GM18499 (cell line): ENCODE data around the gene CCNQ.

Experiments used
- ATAC-seq: cut with Tn5 transposase; IDR thresholded peaks from one replicate; pipeline ENCODE4 v1.9.1; 2021; ENCODE audit warnings: moderate number of reproducible peaks; ENCODE audit not compliant: insufficient read depth, unreplicated experiment

The CCNQ gene

DNA sequence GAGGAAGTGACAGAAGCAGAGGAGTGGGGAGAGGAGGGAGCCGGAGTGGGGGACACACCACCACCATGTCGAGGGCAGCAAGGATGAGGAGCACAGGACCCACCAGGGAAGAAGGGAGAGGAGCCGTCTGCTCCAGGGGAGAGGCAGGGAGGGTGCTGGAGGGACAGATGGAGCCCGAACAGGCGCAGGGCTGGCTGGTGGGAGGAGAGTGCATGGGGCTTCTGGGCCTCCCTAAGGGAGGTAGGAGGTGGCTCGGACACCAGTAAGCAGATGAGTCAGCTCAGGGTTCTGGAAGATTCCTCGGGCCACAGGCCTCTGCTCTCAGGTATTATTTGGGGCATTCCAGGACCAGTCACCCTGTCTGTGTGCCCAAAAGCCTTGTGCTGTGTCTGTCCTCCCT is 51.7 kb downstream of the CCNQ start:
- ATAC-seq: no peak

DNA sequence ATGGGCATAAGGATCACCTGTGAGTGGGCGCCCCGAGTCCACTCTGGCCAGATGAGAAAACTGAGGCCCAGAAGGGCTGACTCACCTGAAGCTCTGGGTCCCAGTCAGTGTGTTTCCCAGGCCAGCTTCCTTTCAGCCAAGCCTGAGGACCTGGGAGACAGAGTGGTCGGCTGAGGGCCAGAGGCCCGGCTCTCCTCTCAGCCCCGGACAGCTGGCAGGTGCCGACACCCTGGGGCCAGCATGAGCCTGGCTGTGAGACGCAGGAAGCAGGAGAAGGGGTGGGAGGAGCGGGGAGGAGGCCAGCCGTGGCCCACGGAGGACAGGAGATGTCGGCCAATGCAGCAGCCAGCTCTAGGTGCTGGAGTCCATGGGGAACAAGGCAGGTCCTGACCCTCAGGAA is 52.6 kb downstream of the CCNQ start:
- ATAC-seq: no peak

DNA sequence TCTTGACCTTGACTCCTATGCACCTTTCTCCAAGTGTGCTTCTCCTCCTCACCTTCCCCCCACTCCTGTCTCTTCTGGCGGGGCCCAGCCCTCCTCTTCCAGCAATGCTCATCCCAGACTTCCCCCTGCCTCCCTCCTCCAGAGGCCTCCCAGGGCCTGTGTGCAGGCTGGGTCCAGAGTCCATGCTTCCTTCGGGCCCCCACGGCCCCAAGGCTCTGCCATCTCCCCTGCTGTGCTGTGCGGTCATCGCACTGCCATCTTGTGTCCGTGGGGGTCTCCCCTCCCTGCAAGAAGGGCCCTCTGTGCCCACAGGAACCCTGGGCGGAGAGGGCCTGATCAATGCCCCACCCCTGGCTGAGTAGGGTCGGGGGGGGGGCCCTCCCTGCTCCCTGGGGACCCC is 54.2 kb downstream of the CCNQ start:
- no peak for ATAC-seq

DNA sequence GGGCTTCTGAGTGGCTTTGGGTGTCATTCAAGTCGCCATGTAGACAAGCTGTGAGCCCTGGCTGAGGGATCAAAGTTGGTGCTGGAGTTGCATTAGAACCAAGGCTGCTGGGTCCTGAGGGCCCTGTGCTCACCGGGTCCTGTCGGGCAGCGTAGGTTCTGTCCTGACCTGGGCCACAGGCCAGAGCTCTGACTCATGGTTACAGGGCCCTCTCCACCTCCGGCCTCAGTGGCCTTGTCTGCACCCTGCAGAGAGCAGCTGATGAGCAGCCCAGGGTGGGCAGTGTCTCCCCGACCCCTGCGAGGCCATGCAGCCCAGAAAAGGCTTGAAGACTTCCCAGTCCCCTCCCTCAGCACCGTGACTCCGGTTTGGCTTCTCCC is 59.0 kb downstream of the CCNQ start:
- ATAC-seq: no peak

DNA sequence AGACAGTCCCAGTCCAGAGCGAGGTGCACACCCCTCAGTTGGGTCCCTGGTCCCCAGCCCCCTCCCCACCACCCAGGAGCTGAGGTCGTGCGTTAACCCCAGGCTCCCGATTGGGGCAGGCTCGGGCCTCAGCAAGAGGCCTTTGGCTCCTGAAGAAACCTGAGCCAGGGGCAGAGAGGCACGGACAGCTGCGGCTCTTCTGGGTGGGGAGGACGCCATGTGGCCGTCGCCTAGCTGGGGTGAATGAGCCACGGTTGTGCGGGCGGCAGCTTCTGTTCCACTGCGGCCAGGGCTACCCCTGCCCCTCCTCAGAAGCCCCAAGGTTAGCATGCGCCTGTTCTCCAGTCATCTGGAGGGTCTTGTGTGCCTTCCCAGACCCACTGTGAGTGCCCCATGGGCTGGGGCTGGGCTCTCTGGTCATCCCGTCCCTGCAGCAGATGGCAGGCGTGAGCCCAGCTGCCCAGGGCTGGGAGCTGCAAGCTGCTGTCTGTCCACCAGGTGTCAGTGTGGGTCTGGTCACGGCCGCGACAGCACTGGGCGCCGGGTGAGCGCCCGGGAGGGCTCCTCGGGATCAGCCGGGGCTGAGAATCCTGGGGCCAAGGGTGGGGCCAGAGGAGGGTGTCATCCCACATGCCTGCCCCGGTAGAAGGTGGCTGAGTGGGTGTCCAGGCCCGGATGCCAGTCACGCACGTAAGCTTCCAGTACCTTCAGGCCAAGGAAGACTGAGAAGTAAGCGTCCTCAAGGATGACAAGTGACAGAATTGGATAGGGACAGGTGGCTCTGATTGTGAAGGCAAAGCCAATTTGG is 59.6 kb downstream of the CCNQ start:
- ATAC-seq: no peak

DNA sequence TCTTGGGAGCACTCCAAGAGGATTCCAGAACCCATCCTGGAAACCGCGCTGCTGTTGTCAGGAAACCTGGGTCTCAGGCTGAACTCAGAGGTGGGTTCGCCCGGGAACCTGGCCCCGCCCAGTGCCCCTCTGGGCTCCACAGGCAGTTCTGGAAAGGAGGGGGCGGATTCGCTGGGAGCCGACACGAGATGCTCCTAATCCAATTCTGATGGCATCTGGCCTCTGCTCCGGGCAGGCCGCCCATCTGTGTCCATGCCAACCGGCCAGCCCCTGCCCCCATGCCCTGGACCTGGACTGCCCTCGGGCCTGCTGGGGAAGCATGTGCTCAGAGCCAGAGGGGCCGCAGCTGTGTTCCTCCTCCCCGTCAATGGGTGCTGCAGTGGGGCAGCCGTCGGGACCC is 60.5 kb downstream of the CCNQ start:
- no peak for ATAC-seq
